Adipocyte (in vitro differentiated cells): ENCODE measurements around the gene PSMA8.
A peak's percentile ranks its signal among the peaks of the same experiment; 100 is the strongest.

Experiments used
- DNase-seq: peaks from one replicate; pipeline ENCODE4 v3.0.0-alpha.2; 2015; ENCODE audit warnings: low read depth
- H3K27me3 ChIP-seq: replicated peaks from 2 replicates; pipeline ENCODE4 v1.7.0; 2013; ENCODE audit warnings: mild to moderate bottlenecking, low read length, moderate library complexity; ENCODE audit not compliant: control insufficient read depth, insufficient read depth
- H3K36me3 ChIP-seq: 2 replicates; pipeline ENCODE4 v1.7.0; 2013; ENCODE audit warnings: low read length, mild to moderate bottlenecking, moderate library complexity; ENCODE audit not compliant: control insufficient read depth, insufficient read depth, severe bottlenecking
- H3K4me1 ChIP-seq: 2 replicates; pipeline ENCODE4 v1.7.0; 2013; ENCODE audit warnings: mild to moderate bottlenecking, low read length, moderate library complexity; ENCODE audit not compliant: control insufficient read depth, insufficient read depth
- H3K4me3 ChIP-seq: 2 replicates; pipeline ENCODE4 v1.7.0; 2013; ENCODE audit warnings: mild to moderate bottlenecking, low read length, moderate library complexity
- H3K9ac ChIP-seq: 2 replicates; pipeline ENCODE4 v1.7.0; 2013; ENCODE audit warnings: mild to moderate bottlenecking, low read length, moderate library complexity
- H3K9me3 ChIP-seq: 2 replicates; pipeline ENCODE4 v1.7.0; 2013; ENCODE audit warnings: mild to moderate bottlenecking, low read length, moderate library complexity; ENCODE audit not compliant: control insufficient read depth

The PSMA8 gene

DNA sequence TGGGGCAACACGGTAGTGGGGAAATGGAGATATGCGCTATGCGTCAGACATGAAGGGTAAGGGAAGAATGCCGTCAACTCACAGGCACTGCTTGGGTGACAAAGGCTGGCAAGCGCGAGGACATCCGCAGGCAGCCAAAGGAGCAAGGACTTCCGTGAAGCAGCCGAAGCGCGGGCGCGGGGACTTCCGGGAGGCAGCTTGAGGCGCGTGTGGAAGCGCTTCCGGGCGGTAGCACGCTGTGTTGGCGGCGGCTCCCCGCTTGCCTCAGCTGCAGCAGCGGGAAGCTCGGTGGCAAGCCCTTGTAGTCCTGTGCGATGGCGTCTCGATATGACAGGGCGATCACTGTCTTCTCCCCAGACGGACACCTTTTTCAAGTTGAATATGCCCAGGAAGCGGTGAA lies at the start of gene PSMA8:
TSS of gene PSMA8 (plus strand) at position 218 of the 400 bp plus-strand sequence. CDS start at position 315, 97 bp downstream.
- H3K9ac ChIP-seq, result no peak within 1 kb of the TSS
- H3K36me3 ChIP-seq, result no peaks in the 10 kb centered on the region
- no peaks in the 10 kb centered on the region for H3K27me3 ChIP-seq
- H3K4me3 ChIP-seq, result peak within 1 kb of the TSS; percentile 62
- no peaks in the 10 kb centered on the region for H3K9me3 ChIP-seq
- no peaks in the 10 kb centered on the region for H3K4me1 ChIP-seq
- no peak for DNase-seq

DNA sequence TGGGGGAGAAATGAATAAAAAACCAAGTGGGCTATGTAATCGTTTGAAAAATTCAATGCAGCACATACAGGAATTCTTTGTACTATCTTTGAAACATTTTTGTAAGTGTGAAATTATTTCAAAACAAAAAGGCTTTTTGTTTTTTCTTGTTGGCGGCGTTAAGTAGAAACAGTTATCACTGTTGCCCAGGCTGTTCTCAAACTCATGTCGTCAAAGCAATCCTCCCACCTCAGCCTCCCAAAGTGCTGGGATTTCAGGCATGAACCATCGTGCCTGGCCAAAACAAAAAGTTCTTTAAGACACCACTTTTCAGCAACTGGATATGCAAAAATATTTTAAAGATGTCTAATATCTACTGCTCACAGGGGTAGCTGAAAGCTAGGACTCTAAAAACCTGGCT lies 48.6 kb upstream of the PSMA8 start:
- Histone ChIP-seq H3K9ac (no peak overlapping the region), H3K4me1 (peaks cover 30% of the 10 kb centered on the region), H3K4me3 (no peak overlapping the region), H3K27me3 (no peaks in the 10 kb centered on the region), H3K36me3 (peaks cover 67% of the 10 kb centered on the region), H3K9me3 (no peaks in the 10 kb centered on the region)
- DNase-seq, result no peak

DNA sequence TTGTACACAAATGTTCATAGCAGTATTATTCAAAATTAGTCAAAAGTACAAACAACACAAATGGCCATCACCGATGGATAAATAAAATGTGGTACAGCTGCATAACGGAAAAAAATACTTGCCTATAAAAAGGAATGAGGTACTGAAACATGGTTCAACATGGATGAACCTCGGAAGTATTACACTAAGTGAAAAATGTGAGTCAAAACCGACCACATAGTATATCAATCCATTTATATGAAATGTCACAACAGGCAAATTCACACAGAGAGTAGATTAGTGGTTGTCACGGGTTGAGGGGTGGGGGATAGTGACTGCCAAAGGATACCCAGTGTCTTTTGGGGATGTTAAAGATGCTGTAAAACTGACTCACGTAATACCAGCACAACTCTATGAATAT lies 46.7 kb upstream of the PSMA8 start:
- Histone ChIP-seq H3K4me3 (peak overlapping the region; percentile 100), H3K4me1 (peaks cover 26% of the 10 kb centered on the region), H3K9ac (no peak overlapping the region), H3K27me3 (no peaks in the 10 kb centered on the region), H3K9me3 (no peaks in the 10 kb centered on the region), H3K36me3 (peaks cover 52% of the 10 kb centered on the region)
- DNase-seq, result no peak

DNA sequence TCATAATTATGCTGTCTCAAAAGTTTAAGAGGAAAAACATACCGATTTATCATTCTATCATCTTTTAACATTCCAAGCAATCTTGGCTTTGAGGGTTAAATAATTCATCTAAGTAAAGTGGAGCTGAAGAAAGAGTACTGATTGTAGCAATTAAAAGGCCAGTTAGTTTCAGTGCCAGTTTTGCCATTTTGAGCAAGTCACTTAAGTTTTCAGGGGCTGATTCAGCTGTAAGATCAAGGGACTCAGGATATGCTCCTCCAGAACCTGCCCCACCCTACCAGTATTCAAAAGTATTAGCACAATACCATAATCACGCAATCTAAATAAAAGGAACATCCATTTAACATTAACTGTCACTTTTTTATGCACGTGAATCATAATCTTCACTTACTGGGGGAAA lies 45.2 kb upstream of the PSMA8 start:
- DNase-seq, result peak; percentile 24
- Histone ChIP-seq H3K4me3 (peak overlapping the region; percentile 100), H3K9ac (peak overlapping the region; percentile 99), H3K9me3 (no peaks in the 10 kb centered on the region), H3K36me3 (peaks cover 38% of the 10 kb centered on the region), H3K4me1 (peaks cover 26% of the 10 kb centered on the region), H3K27me3 (no peaks in the 10 kb centered on the region)

DNA sequence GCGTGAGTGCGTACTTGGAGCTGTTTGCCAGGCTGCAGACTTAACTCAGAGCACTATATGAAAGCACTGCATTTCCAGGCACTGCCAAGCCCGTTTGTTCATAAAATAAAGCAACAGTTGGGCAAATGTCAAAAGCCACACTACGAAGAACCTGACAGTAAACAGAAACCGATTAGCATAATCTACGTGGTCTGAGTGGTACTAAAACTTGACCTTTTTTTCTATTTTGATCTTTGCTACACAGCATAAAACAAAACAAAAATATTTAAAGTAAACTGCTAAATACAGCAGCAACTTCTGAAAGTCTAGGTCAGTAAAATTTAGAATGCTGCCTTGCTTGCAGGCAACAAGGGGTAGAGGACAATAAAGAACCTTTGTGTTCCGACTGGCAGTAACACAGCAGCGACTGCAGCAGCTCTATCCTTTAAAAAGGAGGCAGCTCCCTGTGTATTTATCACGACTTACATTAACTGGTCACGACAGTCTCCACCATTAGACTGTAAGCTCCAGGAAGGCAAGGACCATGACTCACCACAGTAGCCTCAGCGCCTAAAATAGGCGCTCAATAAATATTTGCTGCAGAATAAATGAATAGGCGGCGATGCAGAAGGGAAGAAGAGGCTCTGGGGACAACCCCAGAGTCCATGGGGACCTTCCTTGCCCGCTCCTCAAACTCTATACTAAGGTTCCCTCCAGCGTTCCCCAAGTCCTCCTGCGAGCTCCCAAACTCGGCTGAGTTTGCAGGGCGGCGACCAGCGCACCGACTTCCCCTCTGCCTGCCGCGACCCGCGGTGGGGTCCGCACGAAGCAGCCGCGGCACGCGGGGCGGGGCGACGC lies 44.2 kb upstream of the PSMA8 start:
- Histone ChIP-seq H3K4me1 (peaks cover 26% of the 10 kb centered on the region), H3K4me3 (peak overlapping the region; percentile 100), H3K27me3 (no peaks in the 10 kb centered on the region), H3K9ac (peak overlapping the region; percentile 99), H3K9me3 (no peaks in the 10 kb centered on the region), H3K36me3 (peaks cover 28% of the 10 kb centered on the region)
- peak; percentile 61 for DNase-seq

DNA sequence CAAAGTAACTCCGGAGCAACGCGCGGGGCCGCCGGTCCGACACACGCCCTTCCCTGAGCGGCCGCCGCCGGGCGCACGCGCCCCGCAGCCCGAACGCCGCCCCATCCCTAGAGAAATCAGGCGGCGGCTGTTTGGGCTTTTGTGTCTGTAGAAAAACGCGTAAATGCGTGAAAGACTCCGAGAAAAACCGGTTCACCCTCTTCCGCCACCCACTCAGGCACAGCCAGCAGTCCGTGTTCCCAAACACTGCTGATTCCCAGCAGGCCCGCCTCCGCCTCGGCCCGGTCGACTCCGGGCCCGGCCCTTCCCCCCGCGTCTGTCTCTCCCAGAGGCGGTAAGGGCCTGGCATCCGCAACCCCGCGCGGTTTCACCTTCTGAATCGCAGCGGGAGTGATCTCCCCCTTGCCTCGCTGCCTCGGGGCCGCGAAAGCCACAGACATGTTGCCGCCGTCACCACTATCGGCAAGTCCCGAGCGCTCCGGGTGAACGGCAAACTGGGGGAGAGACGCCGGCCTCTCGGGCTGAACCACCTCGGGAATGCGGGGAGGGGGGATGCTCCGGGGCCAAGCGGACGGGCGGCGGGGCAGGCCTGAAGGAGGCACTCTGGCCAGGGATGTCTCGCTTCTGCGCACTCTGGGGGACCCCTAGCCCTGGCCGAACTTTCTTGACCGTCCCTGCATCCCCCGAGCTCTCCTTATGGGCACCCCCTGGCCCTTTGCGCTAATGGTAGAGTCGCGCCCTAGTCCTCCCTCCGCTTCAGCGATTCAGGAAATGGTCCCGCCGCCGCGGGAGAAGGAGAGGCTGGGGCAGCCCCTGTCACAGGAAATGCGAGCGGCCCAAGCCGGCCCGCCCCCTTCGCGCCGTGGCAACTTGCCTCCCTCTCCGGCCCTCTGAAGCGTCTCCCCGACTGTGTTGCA lies 43.3 kb upstream of the PSMA8 start, which contains the start of gene SS18:
TSS of gene SS18 (minus strand) at position 484 of the 917 bp plus-strand sequence. CDS start at position 440, 44 bp downstream.
- H3K4me3 ChIP-seq, result peak within 1 kb of the TSS; percentile 100
- peak; percentile 99 for DNase-seq
- H3K9me3 ChIP-seq, result no peaks in the 10 kb centered on the region
- peaks cover 26% of the 10 kb centered on the region for H3K4me1 ChIP-seq
- H3K36me3 ChIP-seq, result peaks cover 19% of the 10 kb centered on the region
- H3K9ac ChIP-seq, result peak within 1 kb of the TSS; percentile 99
- no peaks in the 10 kb centered on the region for H3K27me3 ChIP-seq

DNA sequence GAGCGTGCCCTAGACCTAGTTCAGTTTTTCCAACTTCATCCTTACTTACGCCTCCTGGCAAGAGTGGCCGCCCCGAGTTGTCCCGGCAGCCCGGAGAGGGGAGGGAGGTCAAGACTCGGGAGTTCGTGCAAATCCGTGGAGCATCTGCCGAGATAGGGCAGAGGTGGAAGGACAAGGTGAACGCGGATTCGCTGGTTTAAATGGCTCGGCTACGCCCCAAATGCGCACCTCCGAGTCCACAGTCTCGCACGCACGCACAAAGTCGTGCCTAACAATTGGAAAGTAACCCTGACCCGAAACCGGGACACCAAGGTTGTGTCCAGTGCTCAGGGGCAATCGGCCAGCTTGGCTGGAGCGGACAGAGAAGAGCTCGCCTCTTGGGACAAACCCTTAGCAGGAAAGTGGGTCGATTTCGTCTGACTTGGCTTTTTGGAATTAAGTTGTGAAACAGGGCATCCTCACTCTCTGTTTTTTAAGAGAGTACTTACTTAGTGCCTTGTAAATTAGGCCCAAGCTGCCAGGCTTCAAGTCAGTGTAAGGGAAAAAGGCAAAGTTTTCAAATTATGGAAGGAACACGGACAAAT lies 42.5 kb upstream of the PSMA8 start:
- peaks cover 11% of the 10 kb centered on the region for H3K36me3 ChIP-seq
- H3K4me3 ChIP-seq, result peak overlapping the region; percentile 100
- DNase-seq, result peak; percentile 73
- H3K4me1 ChIP-seq, result peaks cover 26% of the 10 kb centered on the region
- no peaks in the 10 kb centered on the region for H3K27me3 ChIP-seq
- no peaks in the 10 kb centered on the region for H3K9me3 ChIP-seq
- H3K9ac ChIP-seq, result peak overlapping the region; percentile 99

DNA sequence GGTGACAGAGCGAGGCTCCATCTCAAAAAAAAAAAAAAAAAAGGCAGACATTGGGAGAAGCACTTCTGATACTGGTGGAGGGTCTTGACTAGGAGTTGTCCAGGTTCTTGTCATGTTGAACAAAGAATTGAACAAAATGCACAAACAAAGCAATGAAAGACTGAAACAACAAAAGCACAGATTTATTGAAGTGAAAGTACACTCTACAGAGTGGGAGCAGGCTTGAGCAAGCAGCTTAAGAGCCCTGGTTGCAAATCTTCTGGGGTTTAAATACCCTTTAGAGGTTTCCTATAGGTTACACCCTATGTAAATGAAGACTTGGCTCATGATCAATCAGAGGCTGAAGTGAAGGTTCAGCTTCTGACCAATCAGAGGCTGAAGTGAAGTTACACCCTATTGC lies 36.8 kb upstream of the PSMA8 start:
- Histone ChIP-seq H3K4me3 (no peak overlapping the region), H3K9me3 (peaks cover 4% of the 10 kb centered on the region), H3K4me1 (no peaks in the 10 kb centered on the region), H3K27me3 (no peaks in the 10 kb centered on the region), H3K9ac (no peak overlapping the region), H3K36me3 (no peaks in the 10 kb centered on the region)
- no peak for DNase-seq

DNA sequence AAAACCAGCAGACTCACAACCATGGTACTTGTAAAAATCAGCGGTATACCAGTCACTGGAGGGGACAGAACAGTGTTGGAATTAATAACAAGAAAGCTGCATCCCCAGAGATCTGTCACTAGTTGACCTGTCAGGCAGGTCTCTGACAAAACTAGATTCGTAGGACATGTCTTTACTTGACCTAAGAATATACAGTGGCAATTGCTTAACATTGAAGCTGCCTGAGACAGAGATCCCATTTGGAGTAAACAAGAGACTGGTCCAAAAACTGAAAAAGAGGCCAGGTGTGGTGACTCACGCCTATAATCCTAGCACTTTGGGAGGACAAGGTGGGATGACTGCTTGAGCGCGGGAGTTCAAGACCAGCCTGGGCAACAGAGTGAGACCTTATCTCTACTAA lies 36.1 kb upstream of the PSMA8 start:
- Histone ChIP-seq H3K9me3 (peaks cover 4% of the 10 kb centered on the region), H3K36me3 (no peaks in the 10 kb centered on the region), H3K27me3 (no peaks in the 10 kb centered on the region), H3K4me3 (no peak overlapping the region), H3K9ac (no peak overlapping the region), H3K4me1 (no peaks in the 10 kb centered on the region)
- DNase-seq, result no peak

DNA sequence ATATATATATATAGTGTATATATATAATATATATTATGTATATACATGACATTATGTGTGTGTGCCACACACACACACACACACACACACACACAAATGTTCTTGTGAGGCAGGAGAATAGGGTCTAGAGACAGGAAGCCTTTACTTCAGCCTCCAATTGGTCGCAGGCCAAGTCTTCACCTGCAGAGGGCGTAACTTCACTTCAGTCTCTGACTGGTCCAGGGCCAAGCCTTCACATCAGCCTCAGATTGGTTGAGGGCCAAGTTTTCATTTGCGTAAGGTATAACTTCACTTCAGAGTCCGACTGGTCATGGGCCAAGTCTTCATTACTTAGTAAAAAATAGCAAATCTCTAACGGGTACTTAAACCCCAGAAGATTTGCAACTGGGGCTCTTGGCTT lies 30.1 kb upstream of the PSMA8 start:
- Histone ChIP-seq H3K36me3 (no peaks in the 10 kb centered on the region), H3K4me1 (no peaks in the 10 kb centered on the region), H3K4me3 (no peak overlapping the region), H3K9ac (no peak overlapping the region), H3K27me3 (no peaks in the 10 kb centered on the region), H3K9me3 (no peaks in the 10 kb centered on the region)
- no peak for DNase-seq

DNA sequence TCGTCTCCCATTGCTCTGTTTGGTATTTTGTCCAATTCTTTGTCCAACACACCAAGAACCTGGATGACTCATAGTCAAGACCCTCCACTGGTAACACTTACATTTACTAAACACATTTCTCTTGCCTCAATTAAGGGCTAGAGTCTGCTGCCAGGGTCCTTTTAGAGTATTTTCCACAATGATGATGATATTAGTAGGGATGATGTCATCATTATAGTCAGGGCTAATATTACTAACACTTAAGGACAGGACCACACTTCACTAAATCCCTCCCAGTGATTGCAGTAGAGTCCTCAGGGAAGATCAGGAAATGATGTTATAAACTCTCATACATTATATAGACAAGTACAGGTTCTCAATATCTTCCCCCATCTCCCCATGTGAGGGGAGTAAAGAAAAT lies 29.6 kb upstream of the PSMA8 start:
- Histone ChIP-seq H3K36me3 (no peaks in the 10 kb centered on the region), H3K4me1 (no peaks in the 10 kb centered on the region), H3K27me3 (no peaks in the 10 kb centered on the region), H3K9me3 (no peaks in the 10 kb centered on the region), H3K4me3 (no peak overlapping the region), H3K9ac (no peak overlapping the region)
- DNase-seq, result no peak
